CD4-positive, alpha-beta T cell treated with Interleukin-15 for 1 hour (primary cell): ENCODE data around the gene PRKG1.

Experiments
- DNase-seq: peaks from one replicate; pipeline ENCODE4 v3.0.0-alpha.2; 2020

The PRKG1 gene

GRCh38 chr10:51074238-51075028 lies at the start of gene PRKG1:
PRKG1 (plus strand) TSS chr10:51074487.
- no peak for DNase-seq

DNA sequence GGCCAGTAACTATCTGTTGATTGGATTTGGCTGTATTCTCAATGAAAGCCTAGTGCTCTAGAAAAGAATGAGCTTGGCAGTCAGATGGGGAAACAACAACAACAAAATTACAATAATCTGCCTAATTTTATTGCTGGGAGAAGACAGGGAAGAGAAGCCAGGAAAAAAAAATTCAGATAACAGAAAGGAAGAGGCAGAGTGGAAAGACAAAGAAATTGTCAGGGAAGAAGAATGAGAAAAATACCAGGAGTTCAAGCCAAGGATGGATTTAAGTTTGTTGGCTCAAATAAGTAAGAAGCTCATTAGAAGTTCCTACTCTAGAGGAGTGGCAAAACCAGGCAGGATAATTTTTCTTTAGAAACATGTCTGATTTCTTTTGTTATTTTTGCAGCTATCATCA lies 45.9 kb upstream of the PRKG1 start:
- DNase-seq, result no peak

GRCh38 chr10:51029172-51029641 lies 45.1 kb upstream of the PRKG1 start:
- no peak for DNase-seq

DNA sequence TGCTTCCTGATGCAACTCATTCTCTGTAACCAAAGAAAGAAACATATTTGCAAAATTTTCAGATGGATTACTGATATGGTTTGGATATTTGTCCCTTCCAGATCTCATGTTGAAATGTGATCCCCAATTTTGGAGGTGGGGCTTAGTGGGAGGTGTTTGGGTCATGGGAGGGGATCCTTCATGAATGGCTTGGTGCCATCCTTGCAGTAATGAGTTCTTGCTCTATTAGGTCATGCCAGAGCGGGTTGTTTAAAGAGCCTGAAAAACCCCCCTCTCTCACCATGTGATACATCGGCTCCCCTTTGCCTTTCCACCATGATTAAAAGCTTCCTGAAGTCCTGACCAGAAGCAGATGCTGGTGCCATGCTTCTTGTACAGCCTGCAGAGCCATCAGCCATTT lies 43.8 kb upstream of the PRKG1 start:
- no peak for DNase-seq

DNA sequence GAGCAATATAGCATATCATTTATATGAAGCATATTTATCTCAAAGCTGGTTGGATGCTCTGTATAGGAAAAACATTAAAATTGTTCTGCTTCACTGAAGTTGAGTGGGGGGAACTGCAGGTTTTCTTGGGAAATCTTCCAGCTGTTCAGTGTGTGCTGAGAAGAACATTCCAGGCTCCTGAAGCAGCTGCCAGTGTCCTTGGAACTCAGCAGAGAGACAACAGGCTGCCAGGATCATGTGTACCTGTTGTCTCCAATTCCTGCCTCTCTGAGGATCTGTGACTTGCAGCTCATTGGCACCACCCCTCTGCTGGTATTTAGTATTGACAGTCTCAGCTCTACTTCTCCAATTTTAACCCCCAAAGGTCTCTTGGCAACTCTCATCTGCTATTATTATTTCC lies 42.3 kb upstream of the PRKG1 start:
- no peak for DNase-seq

GRCh38 chr10:51034769-51035168 lies 39.5 kb upstream of the PRKG1 start:
- no peak for DNase-seq

GRCh38 chr10:51035344-51035743 lies 38.9 kb upstream of the PRKG1 start:
- no peak for DNase-seq

GRCh38 chr10:51045871-51046270 lies 28.4 kb upstream of the PRKG1 start:
- DNase-seq, result no peak

DNA sequence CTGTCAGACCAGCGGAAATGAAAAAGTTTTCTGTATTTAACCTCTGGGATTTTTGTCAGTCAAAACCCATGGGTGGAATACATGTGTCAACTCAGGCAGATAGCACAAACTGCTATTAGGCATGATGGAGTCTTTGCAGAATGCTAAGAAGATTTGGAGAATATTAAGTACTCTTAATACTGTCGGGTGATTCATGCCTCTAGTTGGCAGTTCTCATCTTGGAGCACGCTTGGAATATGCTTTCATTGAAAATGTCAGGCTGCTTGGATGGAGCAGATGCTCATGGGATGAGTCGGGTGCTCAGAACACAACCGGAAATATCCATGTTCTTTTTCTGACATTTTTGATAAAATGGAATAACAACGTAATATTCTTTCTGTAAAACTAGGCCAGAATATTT lies 27.6 kb upstream of the PRKG1 start:
- no peak for DNase-seq

DNA sequence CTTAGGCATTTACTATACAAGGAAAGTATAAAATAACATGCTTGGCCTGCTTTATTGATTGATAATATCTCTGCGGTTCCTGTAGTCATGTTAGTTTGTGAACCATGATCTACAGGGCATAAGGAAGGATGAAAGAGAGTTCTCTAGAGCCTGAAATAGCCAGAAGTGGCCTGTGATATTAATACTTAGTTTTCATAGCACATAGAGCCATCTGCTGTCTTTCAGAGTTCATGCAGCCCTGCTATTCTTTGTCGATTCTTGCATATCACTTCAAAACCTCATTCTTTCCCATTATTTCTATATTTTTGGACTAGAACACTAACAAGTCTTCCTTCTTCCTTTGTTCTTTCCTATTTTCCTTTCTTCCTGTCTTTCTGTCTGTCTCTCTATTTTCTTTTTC lies 26.4 kb upstream of the PRKG1 start:
- no peak for DNase-seq

DNA sequence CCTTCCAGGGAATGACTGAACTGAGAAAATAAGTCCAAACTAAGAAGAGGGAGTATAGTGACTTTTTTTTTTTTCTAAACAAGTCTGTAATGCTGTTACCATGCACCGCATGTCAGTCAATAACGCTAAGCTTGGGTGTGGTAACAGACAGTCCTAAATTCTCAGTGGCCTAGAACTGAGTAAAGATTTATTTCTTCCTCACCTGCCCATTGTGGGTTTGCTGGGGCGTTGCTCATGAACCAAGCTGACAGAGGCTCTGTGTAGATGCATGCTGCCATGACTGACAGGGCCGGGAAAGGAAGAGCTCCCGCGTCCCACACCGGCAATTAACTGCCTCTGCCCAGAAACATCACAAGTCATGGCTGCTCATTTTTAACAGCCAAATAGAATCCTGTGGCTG lies 25.5 kb upstream of the PRKG1 start:
- no peak for DNase-seq

- DNase-seq, result no peak
These were observed 22.1 kb upstream of the PRKG1 start for GRCh38 chr10:51052163-51052562.

DNA sequence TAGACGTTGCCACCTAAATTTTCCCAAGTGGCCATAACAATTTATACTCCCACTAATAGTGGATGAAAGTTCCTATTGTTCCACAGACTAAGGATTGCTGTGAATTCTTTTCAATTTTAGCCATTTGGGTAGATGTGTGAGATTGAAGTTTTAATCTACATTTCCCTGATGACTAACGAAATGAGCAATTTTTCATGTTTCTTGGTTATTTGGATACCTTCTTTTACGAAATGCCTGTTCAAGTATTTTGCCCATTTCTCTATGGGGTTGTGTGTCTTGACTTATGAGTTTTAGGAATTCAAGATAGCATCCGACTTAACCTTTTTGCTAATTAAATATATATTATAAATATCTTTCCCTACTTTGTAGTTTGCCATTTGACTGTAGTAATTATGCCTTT lies 16.4 kb upstream of the PRKG1 start:
- no peak for DNase-seq

GRCh38 chr10:51063166-51063565 lies 11.1 kb upstream of the PRKG1 start:
- no peak for DNase-seq

- no peak for DNase-seq
These were observed 10.4 kb upstream of the PRKG1 start for GRCh38 chr10:51063659-51064535.

DNA sequence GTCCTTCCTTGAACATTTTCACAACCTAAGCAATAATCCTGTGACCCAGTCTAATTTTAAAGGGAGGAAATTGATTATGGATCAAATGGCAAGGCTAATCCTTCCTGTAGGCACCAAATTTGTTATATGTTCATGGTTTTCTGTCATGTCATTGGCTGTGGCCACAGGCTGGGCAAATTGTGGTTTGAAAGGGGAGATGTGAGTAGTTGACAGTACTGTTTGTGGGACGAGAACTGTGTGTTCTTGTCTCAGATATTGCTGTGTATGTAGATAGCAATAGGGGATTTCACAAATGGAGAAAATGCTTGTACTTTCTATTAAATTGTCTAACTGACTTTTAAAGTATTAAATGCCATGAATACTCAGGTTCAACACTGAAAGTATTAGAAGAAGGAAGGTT lies 8.1 kb upstream of the PRKG1 start:
- no peak for DNase-seq

GRCh38 chr10:51072210-51072609 lies 2.1 kb upstream of the PRKG1 start:
- no peak for DNase-seq

- no peak for DNase-seq
These were observed 1.3 kb upstream of the PRKG1 start for GRCh38 chr10:51072921-51073434.

- no peak for DNase-seq
These were observed 642 bp upstream of the PRKG1 start for GRCh38 chr10:51073453-51074237.

DNA sequence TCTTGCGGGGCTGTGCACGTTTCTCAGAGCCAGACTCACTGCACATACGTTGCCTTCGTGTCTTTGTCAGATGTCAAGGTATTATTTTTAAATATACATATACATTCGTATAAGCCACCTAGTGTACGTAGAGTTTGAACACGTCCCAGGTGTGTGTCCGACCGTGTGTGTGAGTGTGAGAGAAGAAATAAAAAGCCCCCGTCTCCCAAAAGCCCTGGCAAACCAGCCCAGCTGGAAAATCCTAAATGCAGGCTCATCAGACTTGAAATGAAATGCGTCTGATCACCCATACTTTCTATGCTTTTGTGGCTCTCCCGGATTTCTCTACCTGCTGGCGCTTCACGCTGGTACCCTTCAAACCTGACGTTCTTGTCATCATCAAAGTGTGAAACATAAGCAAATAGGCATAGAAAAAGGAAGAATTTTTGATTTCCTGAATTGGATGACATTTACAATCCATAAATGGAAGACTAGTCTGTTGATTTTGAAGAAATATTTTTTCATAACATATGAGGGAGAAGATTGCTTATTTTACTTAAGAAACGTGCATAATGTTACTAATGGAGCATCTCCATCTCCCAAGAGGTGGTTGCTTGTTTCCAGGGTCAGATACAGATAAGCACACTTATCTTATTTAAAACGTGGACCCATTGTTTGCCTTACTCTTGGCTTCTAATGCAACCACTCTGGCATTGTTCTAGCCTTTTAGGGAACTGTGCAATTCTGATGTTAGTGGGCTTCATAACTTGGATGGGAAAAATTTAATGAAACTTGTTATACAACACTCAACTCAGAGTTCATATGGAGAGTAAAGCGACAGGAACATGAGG lies 971 bp downstream of the PRKG1 start:
- no peak for DNase-seq

DNA sequence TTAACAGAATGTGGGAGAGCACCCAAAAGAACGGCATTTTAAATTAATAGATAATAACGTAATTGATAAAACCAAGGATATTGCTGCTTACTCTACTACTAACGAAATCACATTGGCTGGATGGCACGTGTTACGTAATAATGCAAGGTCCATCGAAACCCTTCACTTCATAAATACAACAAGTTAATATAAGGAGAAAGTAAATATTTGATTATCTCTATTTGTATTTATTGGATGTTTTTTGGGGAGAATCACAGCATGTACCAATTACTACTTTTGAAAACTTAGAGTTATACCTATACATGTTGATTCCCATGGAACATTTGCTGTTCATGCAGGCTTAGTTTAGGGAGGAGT lies 1.6 kb downstream of the PRKG1 start:
- DNase-seq, result no peak

- no peak for DNase-seq
These were observed 2.1 kb downstream of the PRKG1 start for GRCh38 chr10:51076299-51076841.
